ENCODE data around the gene KRT83.
"Not testable (repeated sequence)": the region's sequence is repeated elsewhere in the genome, so short reads cannot be mapped to it uniquely, and the experiment has no call there.

Gene KRT83

DNA sequence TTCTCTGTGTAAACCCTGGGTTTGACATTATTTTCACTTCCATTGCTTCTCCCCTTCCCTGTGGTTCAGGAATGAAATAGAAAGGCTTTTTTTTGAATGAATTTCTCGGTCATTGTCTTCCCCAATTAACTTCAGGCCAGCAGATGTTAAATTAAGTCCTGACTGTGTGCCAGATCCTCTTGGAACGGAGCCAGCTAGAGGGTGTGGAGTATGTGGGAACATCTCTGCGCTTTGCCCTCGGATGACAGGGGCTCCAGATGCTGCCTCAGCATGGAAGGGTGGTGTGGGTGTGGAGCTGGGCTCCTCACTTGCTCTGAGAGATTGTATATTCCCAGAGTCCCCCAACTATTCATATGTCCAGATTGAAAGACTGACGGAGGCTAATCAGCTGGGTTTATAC lies 33.0 kb upstream of the KRT83 start:
- no peak for DNase-seq (ENCODE audit: low read depth in 1 of 2, low spot score in 1 of 2)

DNA sequence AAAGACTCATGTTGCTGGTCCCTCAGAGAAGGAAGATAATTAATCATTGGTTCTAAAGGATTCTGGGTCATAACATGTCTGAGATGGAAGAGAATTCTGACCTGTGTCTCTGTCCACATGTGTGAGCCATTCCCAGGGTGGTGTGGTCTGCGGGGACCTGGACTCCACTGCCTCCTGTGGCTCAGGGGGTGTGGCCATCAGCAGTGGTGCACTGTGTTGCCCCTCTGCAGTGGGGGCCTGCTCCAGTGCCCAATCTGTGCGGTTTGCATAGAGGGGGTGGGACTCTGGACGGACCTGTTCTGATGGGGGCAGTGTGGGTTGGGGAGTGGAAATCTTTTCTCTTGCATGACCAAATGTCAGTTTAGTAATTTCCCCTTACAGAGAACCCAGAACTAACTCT lies 32.6 kb upstream of the KRT83 start:
- DNase-seq (ENCODE audit: low read depth in 1 of 2, low spot score in 1 of 2): no peak

DNA sequence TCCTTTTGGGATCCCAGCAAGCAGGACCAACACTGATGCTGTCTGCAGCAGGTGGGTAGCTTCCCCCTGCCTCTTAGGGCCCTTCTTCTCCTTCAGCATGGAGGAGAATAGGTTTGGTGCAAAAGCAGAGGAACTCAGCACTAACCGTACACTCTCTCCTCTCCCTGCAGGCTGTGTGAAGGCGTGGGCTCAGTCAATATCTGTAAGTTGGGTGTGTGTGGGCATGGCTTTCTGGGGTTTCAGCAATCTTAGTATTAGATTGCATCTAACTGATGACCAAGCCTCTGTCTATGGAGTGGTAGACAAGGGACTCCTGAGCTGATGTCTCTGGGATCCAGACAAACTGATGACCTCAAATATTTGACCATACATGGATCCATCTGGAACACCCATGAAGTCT lies 31.8 kb upstream of the KRT83 start:
- DNase-seq (ENCODE audit: low read depth in 1 of 2, low spot score in 1 of 2): no peak

DNA sequence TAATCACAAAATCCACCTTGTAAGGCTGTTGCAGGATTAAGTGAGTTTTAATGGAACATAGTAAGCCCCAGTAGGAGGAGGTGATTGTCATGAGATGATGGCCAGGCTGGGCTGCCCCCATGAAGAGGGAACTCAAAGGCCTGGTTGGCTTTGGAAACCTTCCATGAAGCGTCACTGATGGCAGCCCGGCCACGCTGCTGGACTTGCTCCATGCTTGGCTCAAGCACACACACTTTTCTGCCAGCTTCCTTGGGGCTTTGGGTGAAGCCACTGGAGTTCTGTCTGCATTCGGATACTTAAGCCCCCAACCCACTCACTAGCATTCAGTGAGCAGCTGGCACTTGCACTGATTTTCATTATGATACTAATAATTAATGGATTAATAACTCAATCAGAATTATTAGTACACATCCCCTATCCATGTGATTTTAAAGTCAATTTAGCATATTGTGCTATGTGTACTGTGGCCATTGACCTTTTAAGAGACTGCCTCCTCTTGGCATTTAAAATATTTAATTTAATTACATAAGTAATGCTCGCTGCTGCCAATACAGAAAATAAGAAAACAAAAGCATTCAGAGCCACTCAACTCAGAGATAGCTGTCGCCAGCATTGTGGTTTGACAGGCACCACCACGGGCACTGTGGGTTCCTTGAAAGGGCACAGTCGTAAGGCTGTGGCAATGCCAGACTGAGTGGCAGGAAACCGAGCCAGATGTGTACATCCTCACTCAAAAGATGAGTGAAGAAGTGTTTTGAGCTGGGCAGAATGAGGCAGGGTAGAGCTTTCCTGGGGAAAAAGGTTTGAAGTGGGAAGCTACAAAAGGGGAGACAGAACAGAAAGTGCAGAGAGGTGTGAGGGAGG lies 30.2 kb upstream of the KRT83 start:
- DNase-seq (ENCODE audit: low read depth in 1 of 2, low spot score in 1 of 2): peak; percentile 9 to 25

DNA sequence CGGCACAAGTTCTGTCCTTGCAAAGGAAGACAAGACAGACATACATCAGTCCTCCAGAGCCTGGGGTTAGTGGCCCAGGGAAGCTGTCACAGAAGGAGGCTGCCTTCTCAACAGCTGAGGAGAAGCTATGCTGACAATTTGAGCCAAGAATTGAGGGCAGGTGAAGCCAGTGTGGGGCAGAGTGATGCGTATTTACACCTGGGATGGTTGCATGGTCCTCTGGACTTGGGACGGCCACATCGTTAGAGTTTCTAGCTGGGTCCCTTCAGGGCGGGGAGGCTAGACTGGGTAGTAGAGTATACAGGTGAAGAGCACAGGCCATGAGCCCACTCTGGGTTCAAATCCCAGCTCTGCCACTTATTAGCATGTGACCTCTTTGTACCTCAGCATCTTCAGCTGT lies 29.6 kb upstream of the KRT83 start:
- no peak for DNase-seq (ENCODE audit: low read depth in 1 of 2, low spot score in 1 of 2)

DNA sequence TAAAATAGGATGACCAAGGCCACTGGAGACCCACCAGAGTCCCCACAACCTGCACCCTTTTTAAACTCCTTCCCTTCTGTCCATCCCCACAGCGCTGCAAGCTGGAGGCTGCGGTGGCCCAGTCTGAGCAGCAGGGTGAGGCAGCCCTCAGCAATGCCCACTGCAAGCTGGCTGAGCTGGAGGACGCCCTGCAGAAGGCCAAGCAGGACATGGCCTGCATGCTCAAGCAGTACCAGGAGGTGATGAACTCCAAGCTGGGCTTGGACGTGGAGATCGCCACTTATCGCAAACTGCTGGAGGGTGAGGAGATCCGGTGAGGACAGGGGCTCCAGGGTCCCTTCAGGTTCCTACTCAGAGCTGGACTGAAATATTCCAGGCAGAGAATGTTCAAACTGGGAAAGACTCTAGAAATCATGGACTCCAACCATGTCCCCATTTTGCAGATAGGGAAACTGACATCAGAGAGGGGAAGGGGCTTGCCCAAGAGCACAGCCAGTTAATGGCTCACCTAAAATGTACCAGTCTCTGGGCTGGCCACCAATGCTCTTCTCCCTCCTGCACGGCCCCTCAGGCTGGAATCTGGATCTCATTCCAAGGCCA lies 28.9 kb upstream of the KRT83 start:
- no peak for DNase-seq (ENCODE audit: low read depth in 1 of 2, low spot score in 1 of 2)

DNA sequence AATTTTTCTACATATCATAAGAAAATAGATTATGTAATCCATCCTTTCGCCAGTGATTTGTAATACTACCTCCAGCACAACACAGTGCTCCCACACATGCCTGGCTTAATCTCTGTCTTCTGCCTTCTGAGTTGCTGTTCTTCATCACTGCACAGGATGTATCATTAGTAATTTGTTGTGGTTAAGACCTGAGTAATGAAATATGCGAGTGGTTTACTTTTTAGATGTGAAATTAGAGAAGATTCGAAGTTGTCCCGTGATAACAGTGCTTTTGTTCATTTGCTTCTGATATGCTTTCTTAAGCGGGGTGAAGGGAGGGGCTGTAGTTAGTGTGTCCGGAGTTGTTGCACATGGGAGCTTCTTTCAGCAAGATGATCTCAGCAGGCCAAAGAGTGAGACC lies 28.0 kb upstream of the KRT83 start:
- no peak for DNase-seq (ENCODE audit: low read depth in 1 of 2, low spot score in 1 of 2)

DNA sequence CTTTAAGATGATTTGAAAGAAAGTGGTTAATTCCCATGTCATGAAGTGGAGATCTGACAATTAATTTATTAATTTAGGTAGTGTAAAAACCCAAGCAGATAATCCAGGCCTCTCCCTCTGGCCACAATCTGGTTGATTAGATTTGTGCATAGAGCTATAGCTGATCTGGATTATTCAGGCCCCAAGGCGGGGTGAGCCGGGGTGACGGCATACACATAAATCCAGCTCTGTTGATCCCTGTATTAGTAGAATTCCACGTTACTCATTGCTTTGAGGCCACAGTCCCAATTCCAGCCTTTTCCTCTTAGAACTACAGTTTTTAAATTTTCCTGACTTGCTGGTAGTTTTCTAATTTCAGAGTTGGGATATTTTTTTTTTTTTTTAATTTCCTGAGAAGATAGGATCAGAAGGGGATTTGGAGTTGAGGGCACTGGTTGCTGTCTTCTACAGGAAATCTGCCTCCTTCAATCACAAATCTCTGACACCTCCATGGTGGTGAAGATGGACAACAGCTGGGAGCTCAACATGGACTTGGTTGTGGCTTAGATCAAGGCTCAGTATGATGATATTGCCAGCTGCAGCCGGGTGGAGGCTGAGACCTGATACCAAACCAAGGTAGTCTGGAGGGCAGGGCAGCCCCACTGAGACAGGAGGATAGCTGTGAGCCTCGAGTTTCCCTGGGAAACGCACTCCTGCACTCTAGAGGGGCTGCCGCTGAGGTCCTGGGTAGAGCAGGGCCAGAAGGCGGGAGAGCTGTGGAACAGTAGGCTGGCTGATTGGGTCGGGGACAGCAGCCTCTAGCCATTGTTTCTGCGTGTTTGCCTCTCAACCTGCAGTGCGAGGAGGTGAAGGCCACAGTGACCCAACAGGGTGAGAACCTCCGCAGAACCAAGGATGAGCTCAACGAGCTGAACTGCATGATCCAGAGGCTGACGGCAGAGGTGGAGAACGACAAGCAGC lies 26.6 kb upstream of the KRT83 start:
- no peak for DNase-seq (ENCODE audit: low read depth in 1 of 2, low spot score in 1 of 2)

DNA sequence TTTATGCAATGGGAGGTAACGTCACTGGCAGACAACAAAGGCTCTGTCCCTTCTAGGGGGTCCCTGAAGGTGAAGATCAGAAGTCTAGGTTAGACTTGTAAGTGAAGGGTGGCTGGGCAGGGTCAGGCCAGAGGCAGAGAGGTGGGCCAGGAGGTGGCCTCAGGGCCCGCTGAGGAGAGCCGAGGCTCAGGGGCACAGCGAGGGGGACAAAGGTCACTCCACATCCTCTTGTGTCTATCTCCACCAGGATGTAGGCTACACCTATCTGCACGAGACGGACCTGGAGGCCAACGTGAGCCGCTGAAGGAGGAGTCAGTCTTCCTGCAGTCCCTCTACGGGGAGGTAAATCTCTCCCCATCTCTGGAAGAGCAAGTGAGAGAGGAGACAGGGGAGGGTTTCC lies 25.8 kb upstream of the KRT83 start:
- no peak for DNase-seq (ENCODE audit: low read depth in 1 of 2, low spot score in 1 of 2)

DNA sequence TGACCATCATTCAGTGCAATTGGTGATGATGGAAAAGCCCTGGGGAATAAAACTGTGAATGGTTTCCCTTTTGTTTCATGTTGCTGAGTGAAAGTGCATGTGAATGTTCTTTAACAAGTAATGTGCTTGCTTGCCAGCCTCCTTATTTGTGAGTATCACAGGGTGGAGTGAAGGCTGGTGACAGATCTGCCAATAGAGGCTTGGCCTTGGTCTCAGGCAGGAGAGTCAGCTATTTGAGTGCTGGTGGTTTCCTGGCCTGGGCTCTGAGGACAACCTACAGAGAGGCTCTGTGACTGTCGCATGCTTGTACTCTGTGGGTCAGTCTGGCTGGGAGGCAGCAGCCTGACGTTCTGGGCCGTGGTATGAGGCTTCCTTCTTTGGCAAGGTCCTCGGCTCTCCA lies 25.4 kb upstream of the KRT83 start:
- no peak for DNase-seq (ENCODE audit: low read depth in 1 of 2, low spot score in 1 of 2)

DNA sequence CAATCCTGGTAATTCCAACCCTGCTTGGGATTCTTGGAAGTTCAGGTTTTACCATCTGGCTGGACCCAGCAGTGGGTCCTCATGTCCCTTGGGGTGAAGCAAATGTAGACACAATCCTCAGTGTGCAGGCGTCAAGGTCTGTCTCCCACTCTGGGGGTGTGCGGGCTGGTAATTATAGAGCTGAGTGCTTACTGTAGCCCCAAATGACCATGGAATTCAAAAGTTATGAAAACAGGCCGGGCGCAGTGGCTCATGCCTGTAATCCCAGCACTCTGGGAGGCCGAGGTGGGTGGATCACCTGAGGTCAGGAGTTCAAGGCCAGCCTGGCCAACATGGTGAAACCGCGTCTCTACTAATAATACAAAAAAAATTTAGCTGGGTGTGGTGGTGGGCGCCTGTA lies 23.8 kb upstream of the KRT83 start:
- DNase-seq (ENCODE audit: low read depth in 1 of 2, low spot score in 1 of 2): not testable (repeated sequence)

DNA sequence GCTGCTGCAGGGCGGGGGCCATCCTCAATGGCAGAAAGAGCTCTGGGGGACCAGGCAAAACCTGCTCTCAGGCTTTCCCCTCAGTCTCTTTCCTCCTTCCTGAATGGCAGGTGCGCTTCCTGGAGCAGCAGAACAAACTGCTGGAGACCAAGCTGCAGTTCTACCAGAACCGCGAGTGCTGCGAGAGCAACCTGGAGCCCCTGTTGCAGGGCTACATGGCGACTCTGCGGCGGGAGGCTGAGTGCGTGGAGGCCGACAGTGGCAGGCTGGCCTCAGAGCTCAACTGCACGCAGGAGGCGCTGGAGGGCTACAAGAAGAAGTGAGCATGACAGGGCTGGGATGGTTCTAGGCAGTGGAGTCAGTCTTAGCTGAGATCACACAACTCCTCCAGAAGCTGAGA lies 22.9 kb upstream of the KRT83 start:
- no peak for DNase-seq (ENCODE audit: low read depth in 1 of 2, low spot score in 1 of 2)

DNA sequence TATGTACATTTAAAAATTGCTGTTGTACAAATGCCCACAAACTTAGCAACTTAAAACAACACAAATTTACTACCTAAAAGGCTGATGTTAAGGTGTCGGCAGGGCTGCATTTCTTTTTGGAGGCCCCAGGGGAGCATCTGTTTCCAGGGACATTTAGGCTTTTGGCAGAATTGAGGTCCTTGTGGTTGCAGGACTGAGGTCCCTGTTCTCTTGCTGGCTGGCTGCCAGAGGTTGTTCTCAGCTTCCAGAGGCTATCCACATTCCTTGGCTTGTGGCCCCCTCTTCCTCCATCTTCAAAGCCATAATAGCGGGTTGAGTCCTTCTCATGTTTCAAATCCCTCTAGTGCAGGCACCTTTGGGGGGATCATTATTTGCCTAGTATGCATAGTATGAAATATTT lies 22.4 kb upstream of the KRT83 start:
- no peak for DNase-seq (ENCODE audit: low read depth in 1 of 2, low spot score in 1 of 2)

DNA sequence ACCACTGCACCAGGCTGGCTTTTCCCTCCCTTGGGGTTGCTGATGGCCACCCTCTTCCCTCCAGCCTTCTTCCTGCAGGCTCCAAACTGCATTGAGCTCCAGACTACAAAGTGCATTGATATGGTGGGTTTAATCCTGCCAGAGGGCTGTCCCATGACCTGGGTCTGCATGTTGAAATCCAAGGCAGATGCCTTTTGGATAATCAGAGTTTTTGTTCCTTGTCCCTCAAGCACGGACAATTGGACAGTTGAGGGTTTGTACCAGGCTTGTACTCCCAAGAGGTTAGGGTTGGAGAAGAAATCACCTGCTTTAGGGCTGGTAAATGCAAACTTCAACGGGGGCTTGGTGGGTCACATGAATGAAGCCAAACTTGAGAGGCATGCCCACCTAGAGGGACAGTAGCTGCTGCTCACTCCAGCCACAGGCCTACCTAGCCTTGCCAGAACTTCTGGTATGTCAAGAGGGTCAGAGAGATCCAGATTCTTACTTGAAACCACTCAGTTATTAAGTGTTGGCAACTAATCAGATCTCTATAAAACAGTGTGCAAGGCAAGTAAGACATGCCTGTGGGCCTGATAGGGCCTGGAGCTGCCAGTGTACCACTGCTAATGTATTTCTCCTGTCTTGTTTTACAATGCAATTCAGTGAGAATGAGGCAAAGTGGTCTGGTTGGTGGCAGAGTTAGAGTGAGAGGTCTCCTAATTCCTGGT lies 21.7 kb upstream of the KRT83 start:
- no peak for DNase-seq (ENCODE audit: low read depth in 1 of 2, low spot score in 1 of 2)

DNA sequence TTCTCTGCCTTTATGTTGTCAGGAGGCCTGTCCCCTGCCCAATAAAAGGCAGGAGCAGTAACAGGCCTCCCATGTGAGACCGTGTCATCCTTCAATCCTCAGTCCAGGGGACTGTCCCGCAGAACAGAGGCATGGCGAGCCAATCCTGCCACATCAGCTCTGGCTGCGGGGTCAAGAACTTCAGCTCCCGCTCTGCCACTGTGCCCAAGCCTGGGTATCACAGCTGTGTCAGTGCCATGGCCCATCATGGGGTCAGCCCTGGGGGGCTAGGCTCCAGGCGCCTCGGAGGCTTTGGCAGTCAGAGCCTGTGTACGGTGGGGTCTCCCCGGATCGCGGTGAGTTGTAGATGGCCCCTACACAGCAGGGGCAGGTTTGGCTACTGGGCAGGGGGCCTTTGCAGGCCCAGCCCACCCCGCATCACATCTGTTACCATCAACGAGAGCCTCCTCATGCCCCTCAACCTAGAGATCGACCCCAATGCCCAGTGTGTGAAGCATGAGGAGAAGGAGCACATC lies 19.9 kb upstream of the KRT83 start:
- no peak for DNase-seq (ENCODE audit: low read depth in 1 of 2, low spot score in 1 of 2)

DNA sequence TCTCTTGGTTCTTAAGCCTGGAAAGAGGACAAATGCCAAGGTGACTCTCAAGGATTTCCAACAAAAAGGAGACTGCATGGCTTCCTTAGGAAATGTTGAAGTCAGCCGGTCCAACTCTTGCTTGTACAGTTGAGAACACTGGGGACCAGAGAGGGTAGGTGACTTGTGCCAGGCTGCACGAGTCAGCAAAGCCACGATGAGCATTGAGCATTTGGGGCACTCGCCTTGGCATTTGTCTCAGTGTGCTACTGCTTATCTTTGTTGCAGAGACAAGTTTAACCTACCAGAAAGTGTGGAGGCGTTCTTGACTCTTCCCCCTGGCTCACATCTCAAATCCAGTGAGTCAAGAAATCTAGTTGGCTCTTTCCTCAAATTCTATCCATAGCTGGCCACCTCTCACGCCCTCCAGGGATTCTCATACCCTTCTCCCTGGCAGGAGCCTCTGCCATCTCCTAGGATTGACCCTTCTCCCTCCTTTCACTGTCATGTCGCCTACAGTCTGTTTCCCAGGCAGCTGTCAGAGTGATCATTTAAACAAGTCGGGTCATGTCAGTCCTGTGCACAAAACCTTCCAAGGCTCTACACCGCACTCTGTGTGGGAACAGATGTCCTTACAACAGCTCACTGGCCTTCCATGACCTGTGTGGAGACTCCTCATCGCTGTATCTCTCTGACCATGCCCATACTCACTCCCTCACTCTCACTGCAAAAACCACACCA lies 17.2 kb upstream of the KRT83 start:
- no peak for DNase-seq (ENCODE audit: low read depth in 1 of 2, low spot score in 1 of 2)

DNA sequence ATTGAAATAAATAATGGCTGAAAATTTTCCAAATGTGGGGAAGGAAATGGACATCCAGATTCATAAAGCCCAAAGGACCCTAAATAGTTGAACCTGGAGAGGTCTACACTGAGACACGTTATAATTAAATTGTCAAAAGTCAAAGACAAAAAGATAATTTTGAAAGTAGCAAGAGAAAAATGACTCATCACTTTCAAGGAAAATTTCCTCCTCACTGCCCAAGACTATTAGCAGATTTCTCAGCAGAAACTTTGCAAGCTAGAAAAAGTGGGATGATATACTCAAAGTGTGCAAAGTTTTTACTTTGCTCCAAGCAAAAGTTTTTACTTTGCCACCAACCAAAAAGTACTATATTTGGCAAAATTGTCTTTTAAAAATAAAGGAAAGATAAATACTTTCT lies 15.9 kb upstream of the KRT83 start:
- no peak for DNase-seq (ENCODE audit: low read depth in 1 of 2, low spot score in 1 of 2)

DNA sequence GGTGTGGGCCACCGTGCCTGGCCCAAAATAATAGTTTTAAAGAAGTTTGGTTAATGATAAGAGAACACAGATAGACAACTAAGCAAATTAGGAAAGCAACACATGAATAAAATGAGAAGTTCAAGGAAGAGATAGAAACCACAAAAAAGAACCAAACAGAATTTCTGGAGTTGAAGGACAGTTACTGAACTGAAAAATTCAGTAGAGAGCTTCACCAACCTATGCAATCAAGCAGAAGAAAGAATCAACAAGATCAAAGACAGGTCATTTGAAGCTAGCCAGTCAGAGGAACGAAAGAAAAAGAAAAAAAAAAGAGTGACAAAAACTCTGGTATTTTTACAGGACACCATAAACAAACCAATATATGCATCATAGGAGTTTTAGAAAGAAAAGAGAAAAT lies 15.4 kb upstream of the KRT83 start:
- no peak for DNase-seq (ENCODE audit: low read depth in 1 of 2, low spot score in 1 of 2)

DNA sequence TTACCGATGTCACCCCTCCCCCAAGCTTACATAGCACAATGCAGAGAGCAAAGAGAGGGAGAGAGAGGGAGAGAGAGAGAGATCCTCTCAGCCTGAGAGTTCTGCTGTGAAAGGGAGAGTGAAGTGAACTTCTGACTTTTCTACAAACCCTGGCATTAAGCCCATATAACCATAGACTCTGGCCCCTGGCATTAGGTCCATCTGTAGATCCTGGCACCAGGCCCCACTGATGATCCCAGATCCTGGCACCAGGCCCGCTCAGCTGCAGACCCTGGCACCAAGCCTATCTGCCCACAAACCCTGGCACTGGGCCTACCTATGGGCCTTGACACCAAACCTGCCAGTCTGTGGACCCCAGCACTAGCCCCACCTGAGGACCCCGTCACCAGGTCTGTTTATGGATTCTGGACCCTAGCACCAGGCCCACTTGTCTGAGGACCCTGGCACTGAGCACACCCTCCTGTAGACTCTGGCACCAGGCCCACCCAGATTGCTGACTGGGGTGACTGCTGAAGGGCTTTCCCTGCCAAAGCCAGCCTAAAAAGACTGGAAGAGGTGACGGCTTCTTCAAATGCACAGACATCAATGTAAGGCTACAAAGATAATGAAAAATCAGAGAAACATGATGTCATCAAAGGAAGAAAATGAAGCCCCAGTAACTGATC lies 14.5 kb upstream of the KRT83 start:
- DNase-seq (ENCODE audit: low read depth in 1 of 2, low spot score in 1 of 2): no peak

DNA sequence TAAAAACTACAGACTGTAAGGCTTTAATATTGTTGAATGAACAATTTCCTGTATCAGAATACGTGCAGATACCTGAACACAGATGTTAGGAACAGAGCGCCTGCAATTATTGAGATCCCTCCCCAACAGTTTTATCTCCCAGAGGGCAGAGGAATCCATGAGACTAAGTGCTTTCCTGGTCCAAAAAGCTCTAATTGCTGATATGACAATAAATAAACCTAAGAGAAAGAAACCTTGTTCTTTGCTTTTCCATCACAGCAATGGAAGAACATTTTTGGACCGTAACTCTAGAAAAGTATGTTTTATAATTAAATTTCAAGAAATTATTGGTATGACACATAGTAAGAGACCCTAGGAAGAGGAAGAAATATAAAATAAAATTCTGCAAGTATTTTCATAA lies 13.0 kb upstream of the KRT83 start:
- no peak for DNase-seq (ENCODE audit: low read depth in 1 of 2, low spot score in 1 of 2)
